Fibroblast of the aortic adventitia (primary cell): ENCODE data around the gene LMO1. TPM values are rescaled to one million over a fixed set of nuclear protein-coding genes. Genes with fewer than 3 reads are reported as not detected.

Source experiments
- DNase-seq: peaks from one replicate; pipeline ENCODE4 v3.0.0-alpha.2; 2010; ENCODE audit warnings: low read depth
- H3K4me3 ChIP-seq: 2 replicates; pipeline ENCODE4 v1.5.1; 2011; ENCODE audit warnings: low read depth, mild to moderate bottlenecking, control low read depth, low read length, moderate library complexity
- CTCF ChIP-seq: IDR thresholded peaks from 2 replicates; pipeline ENCODE4 v1.5.1; 2011; ENCODE audit warnings: mild to moderate bottlenecking, low read length, control low read depth, inconsistent platforms; ENCODE audit not compliant: insufficient read depth
- total RNA-seq: library from RNA; depleted of rRNA; stranded (reverse); fragments of >200 nt; gene quantifications from 2 replicates; pipeline ENCODE4 v1.2.3, GENCODE V29; 2012; ENCODE audit warnings: low replicate concordance

LMO1 gene
- total RNA-seq, 1 donor: not detected

GRCh38 chr11:8283465-8284230 lies 20.0 kb upstream of the LMO1 start:
- TF ChIP-seq CTCF: no peak
- no peak for DNase-seq
- H3K4me3 ChIP-seq: no peak overlapping the region

GRCh38 chr11:8283100-8283464 lies 19.4 kb upstream of the LMO1 start:
- TF ChIP-seq CTCF: no peak
- DNase-seq: no peak

GRCh38 chr11:8282631-8283030 lies 19.0 kb upstream of the LMO1 start:
- no peak for TF ChIP-seq CTCF
- DNase-seq: no peak

More at GRCh38 chr11:8283100-8283464, 19.4 kb upstream of the LMO1 start:
- no peak overlapping the region for H3K4me3 ChIP-seq

GRCh38 chr11:8281266-8281665 lies 17.6 kb upstream of the LMO1 start:
- no peak overlapping the region for H3K4me3 ChIP-seq
- no peak for DNase-seq
- no peak for TF ChIP-seq CTCF

More at GRCh38 chr11:8282631-8283030, 19.0 kb upstream of the LMO1 start:
- no peak overlapping the region for H3K4me3 ChIP-seq

- DNase-seq: no peak
- TF ChIP-seq CTCF: no peak
- H3K4me3 ChIP-seq: no peak overlapping the region
Measured at GRCh38 chr11:8277691-8278090, 14.0 kb upstream of the LMO1 start.

GRCh38 chr11:8276528-8276927 lies 12.8 kb upstream of the LMO1 start:
- H3K4me3 ChIP-seq: no peak overlapping the region
- no peak for DNase-seq
- TF ChIP-seq CTCF: no peak

GRCh38 chr11:8273287-8273686 lies 9.6 kb upstream of the LMO1 start:
- peak; percentile 27 for DNase-seq
- no peak overlapping the region for H3K4me3 ChIP-seq
- TF ChIP-seq CTCF: no peak
